Nephron progenitor cell (in vitro differentiated cells): ENCODE data around the gene EFCC1.
A peak's percentile ranks its signal among the peaks of the same experiment; 100 is the strongest.

Experiments used
- DNase-seq: peaks from one replicate; pipeline ENCODE4 v3.0.0; 2021
- H3K27ac Mint-ChIP-seq: 2 replicates; pipeline ENCODE4 v1.8.0; 2021; ENCODE audit warnings: mild to moderate bottlenecking, moderate library complexity, mixed read lengths
- H3K27me3 Mint-ChIP-seq: 2 replicates; pipeline ENCODE4 v1.8.0; 2021; ENCODE audit warnings: mild to moderate bottlenecking, low read depth, mixed read lengths; ENCODE audit not compliant: poor library complexity
- H3K36me3 Mint-ChIP-seq: 2 replicates; pipeline ENCODE4 v1.8.0; 2021; ENCODE audit warnings: low read depth, mixed read lengths
- H3K4me1 Mint-ChIP-seq: 2 replicates; pipeline ENCODE4 v1.8.0; 2021; ENCODE audit warnings: mixed read lengths
- H3K4me3 Mint-ChIP-seq: 2 replicates; pipeline ENCODE4 v1.8.0; 2021; ENCODE audit warnings: mild to moderate bottlenecking, moderate library complexity, mixed read lengths
- H3K9me3 Mint-ChIP-seq: 2 replicates; pipeline ENCODE4 v1.8.0; 2021; ENCODE audit warnings: mild to moderate bottlenecking, moderate library complexity, mixed read lengths
- CTCF ChIP-seq: fragments of 200-600 bp; sonication (generic); IDR thresholded peaks from 2 replicates; pipeline ENCODE4 v1.5.0; 2021; ENCODE audit warnings: antibody characterized with exemption

Gene EFCC1

GRCh38 chr3:129023008-129023358 lies 21.9 kb downstream of the EFCC1 start:
- Mint-ChIP-seq H3K27me3 (peaks cover 24% of the 10 kb centered on the region), H3K27ac (no peak overlapping the region), H3K36me3 (no peaks in the 10 kb centered on the region), H3K4me1 (peaks cover 22% of the 10 kb centered on the region), H3K4me3 (no peak overlapping the region), H3K9me3 (no peaks in the 10 kb centered on the region)
- TF ChIP-seq CTCF: no peak
- DNase-seq: no peak

- no peaks in the 10 kb centered on the region for H3K36me3 Mint-ChIP-seq
- H3K27me3 Mint-ChIP-seq: peaks cover 27% of the 10 kb centered on the region
- no peak overlapping the region for H3K27ac Mint-ChIP-seq
- no peak overlapping the region for H3K4me3 Mint-ChIP-seq
- peaks cover under 1% of the 10 kb centered on the region for H3K9me3 Mint-ChIP-seq
- TF ChIP-seq CTCF: no peak
- H3K4me1 Mint-ChIP-seq: peaks cover 14% of the 10 kb centered on the region
- no peak for DNase-seq
These were observed 22.8 kb downstream of the EFCC1 start for GRCh38 chr3:129023909-129024308.

GRCh38 chr3:129025108-129025507 lies 24.0 kb downstream of the EFCC1 start:
- H3K4me3 Mint-ChIP-seq: no peak overlapping the region
- H3K27me3 Mint-ChIP-seq: peaks cover 30% of the 10 kb centered on the region
- no peaks in the 10 kb centered on the region for H3K36me3 Mint-ChIP-seq
- no peak overlapping the region for H3K27ac Mint-ChIP-seq
- DNase-seq: no peak
- peaks cover 4% of the 10 kb centered on the region for H3K9me3 Mint-ChIP-seq
- no peak for TF ChIP-seq CTCF
- H3K4me1 Mint-ChIP-seq: peaks cover 10% of the 10 kb centered on the region

- no peaks in the 10 kb centered on the region for H3K36me3 Mint-ChIP-seq
- peaks cover 4% of the 10 kb centered on the region for H3K9me3 Mint-ChIP-seq
- peaks cover 10% of the 10 kb centered on the region for H3K4me1 Mint-ChIP-seq
- no peak for TF ChIP-seq CTCF
- no peak overlapping the region for H3K27ac Mint-ChIP-seq
- DNase-seq: no peak
- peaks cover 30% of the 10 kb centered on the region for H3K27me3 Mint-ChIP-seq
- H3K4me3 Mint-ChIP-seq: peak overlapping the region; percentile 61
These were observed 24.8 kb downstream of the EFCC1 start for GRCh38 chr3:129025691-129026435.

- peak; percentile 85 for DNase-seq
- H3K27ac Mint-ChIP-seq: no peak overlapping the region
- peak overlapping the region; percentile 61 for H3K4me3 Mint-ChIP-seq
- peaks cover 4% of the 10 kb centered on the region for H3K9me3 Mint-ChIP-seq
- TF ChIP-seq CTCF: peak; percentile 54
- no peaks in the 10 kb centered on the region for H3K36me3 Mint-ChIP-seq
- peaks cover 14% of the 10 kb centered on the region for H3K4me1 Mint-ChIP-seq
- peaks cover 27% of the 10 kb centered on the region for H3K27me3 Mint-ChIP-seq
These were observed 25.8 kb downstream of the EFCC1 start for GRCh38 chr3:129026728-129027543.

GRCh38 chr3:129027544-129027880 lies 26.4 kb downstream of the EFCC1 start:
- DNase-seq: no peak
- Mint-ChIP-seq H3K4me1 (peaks cover 19% of the 10 kb centered on the region), H3K27ac (no peak overlapping the region), H3K36me3 (no peaks in the 10 kb centered on the region), H3K4me3 (no peak overlapping the region), H3K27me3 (peaks cover 27% of the 10 kb centered on the region), H3K9me3 (peaks cover 4% of the 10 kb centered on the region)
- no peak for TF ChIP-seq CTCF
